ENCODE results near the gene JPT2.

Gene JPT2

DNA sequence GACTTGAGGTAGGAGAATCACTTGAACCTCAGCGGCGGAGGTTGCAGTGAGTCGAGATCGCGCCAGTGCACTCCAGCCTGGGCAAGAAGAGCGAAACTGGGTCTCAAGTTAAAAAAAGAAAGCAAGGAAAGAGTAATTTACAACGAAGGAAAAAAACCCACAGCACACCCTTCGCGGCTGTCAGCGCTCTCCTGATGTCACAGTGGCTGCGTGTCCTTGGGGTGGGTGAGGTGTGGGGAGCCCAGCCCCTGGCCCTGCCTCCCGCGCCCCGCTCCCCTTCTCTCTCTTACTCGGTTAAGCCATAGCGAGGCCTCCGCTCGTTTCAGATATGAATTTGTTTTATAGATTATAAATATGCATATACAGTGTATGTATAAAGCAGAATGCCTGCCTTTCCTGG is 740 bp upstream of the JPT2 start:
- no peak for DNase-seq

DNA sequence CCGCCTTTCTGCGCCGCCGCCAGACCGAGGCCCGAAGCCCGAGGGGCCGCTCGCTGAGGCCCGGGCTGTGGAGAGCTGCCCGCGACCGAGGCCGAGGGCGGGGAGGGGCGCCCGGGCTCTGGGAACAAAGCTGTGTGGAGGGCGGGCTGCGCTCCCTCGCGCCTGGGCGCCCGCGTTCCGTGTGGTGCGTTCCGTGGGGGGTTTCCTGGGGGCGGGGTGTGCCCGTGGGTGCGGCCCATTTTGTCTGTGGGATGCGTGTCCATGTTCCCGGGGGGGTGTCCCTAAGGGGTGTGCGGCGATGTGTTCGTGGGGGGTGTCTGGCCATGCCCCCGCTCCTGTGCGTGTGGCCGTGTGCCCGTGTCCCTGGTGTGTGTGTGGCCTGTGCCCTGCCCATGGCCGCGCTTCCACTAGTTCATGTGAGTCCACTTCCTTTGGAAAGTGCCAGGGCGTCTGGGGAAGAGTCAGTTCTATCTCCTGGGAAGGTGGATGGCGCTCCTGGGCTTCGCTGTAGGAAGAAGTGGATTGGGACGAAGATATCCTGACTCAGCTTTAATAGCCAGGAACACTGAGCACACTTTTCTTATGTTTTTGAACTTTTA is 520 bp downstream of the JPT2 start:
- DNase-seq = peak; percentile 73

DNA sequence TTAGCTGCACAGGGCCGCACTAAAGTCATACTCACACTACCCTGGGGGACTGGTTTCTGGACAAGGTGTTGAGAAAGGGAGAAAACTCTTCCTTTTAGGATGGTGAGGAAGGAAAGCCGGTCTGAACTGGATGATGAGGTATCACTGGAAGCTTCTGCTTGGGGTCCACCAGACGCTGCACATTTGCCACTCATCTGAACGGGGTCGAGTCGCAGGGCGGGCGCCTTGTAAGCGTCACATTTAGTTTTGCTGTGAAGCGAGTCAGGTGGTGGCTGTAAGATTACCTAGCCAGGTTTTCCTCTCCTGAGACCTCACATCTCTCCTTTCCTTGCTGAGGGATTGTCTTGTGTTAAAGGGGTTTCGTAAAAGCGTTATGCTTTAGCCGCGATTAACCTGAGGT is 2.3 kb downstream of the JPT2 start:
- DNase-seq = no peak

DNA sequence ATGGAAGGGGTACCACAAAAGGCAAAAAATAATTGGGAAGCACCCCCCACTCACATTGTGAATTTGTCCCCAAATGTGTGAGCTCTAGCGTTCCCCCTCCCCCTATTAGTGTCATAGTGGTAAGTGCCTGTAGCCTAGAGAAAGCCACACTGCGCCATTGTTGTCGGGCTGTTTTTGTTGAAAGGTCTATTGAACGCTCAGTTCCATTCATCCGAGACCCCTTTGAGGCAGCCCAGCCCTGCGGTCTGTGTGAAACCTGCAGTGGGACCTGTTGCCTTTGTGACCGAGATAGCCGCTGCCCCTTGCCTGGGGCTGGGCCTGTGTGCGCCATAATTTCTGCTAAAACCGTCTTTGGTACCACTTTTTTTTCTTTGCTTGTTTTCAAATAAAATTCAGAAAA is 3.0 kb downstream of the JPT2 start:
- DNase-seq = no peak

DNA sequence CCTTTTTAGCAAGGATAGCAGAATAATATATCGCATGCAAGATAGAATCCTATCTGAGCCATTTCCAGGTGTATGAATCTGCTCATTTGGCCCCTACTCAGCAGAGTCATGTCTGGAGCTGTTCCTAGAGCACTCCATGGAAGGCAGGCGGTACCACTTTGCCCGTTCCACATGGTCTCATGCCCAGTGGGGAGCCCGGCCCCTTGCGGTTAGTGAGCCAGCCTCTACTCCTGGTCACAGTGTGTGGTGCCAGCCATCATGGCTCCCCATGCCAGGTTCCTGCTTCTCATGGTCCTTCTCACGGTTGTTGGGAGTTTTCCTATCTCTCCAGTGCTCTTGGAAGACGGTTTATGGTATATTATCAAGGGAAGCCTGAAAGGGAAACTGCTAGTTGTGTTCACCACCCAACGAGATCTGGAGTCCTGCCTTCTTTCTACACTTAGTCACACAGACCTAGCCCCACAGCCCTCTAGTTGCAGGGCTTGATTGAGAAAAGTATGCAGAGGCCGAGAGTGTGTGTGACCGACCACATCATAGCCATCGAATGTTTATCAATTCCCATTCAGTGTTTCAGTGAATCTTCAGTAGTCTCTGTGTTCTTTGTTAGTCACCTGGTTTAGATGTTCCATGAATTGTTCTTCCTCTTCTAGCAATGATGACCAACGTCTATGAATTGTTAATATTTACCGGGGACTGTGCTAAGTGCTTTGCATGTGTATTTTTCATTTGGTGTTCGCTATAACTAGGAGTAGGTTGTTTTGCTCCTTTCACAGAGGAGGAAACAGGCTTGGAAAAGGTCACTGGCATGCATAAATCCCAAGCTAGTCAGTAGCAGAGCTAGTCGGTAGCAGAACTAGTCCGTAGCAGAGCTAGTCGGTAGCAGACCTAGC is 9.6 kb downstream of the JPT2 start:
- DNase-seq = no peak

DNA sequence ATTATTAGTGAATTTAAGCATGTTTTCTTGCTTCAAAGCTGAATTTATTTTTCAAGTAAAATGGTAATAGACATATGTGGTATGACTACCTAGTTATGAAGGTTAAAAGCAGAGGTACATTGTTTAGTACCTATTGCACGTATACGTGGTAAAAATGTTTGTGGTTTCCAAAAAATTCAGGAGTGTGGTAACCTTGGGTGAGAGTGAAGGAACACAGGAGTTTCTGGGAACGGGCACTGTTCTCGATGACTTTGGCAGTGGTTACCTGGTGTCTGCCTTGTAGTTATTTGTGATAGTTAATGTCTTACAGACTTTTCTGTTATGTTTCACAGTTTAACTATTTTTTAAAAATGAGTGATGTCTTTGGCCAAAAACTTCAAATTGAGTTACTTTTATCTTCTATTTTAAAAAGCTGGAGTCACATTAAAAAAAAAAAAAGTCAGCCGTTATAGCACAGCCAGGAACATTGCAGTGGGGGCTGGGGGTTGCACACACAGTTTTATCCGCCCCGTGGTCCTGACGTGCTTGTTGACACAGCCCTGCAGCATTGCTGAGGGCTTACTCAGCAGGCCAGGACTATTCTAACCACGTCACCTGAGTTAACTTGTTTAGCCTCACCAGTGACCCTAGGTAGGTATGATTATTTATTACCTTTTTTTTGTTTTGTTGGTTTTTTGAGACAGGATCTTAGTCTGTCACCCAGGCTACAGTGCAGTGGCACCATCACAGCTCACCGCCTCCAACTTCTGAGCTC is 10.9 kb downstream of the JPT2 start:
- no peak for DNase-seq

DNA sequence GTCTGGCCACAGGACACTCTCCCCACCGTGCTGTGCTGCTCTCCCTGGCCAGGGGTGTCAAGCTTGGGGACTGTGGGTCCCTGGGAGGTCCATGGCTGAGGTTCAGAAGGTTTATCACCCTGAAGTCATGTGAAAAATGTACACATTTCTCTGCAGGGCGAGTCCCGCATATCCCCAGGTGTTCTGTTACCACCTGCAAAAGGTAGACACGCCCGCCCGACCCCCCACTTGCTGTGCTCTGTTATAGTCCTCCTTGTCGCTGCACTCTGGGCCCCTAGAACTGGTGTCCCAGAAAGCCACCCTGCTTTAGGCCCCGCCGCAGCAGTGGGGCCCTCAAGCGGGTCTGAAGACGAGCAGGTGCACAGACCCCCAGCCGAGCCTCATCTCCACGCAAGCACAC is 11.8 kb downstream of the JPT2 start:
- no peak for DNase-seq

DNA sequence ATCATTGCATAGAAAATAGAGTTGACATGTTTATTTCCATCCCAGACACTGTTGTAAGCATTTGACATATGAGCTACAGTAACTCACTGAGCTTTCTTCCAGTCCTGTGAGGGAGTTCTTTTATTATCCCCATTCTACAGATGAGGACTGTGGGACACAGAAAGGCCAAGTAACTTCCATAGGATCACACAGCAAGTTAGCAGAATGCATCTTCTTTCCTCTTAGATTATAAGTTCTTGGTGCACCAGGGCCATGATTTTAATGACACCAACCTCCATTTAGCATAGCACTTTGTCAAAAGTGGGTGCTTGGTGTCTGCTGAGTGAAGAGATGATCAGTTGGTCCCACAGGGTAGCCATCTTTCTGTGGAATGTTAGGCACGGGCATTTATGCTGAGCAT is 12.7 kb downstream of the JPT2 start:
- DNase-seq = no peak

DNA sequence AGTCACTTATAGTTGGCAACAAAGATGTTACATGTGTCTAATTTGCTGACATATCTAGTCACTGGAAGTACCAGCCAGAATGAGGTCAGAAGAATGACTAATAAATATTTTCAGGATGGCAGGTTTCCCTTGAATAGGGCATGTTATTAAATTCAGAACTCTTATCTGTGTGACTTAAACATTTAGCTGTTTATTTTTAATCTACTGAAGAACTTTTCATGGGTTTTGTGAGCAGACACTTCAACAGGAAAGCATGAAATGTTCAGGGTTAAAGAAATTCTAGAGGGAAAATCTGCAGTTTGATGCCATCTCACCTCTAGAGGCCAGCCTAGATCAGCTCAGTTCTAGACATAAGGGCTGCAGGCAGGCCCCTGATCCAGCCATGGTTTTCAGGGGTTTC is 13.2 kb downstream of the JPT2 start:
- DNase-seq = no peak

DNA sequence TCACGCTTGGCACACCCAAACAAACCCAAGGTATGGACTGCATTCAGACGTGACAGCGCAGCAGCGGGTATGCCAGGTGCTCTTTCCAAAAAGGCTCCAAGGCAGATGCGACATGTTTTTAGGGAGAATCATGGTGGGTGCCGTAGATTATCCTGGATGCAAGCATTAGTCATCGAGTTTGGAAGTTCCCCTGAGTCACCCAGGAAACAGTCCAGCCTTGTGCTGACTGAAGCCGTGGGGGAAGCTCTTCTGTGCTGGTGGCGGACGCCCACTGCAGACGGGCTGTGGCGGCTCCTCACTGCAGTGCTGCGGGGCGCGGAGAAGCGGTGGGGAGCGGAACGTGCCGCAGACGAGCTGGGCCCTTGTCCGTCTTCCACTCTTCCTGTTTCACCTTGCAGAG is 13.9 kb downstream of the JPT2 start:
- DNase-seq = no peak

DNA sequence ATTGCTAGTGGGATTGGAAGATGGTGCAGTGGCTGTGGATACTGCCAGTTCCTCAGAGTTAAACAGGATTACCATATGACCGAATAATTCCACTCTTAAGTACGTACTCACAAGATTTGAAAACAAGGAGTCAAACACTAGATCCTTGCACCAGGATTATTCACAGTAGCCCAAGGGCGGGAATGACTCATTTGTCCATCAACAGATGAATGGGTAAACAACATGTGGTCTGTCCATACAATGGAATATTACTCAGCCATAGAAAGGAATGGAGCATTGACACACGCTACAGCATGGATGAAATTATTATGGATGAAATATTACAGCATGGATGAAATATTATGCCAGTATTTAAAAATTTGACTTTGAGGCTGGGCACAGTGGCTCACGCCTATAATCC is 18.8 kb downstream of the JPT2 start:
- DNase-seq = no peak

DNA sequence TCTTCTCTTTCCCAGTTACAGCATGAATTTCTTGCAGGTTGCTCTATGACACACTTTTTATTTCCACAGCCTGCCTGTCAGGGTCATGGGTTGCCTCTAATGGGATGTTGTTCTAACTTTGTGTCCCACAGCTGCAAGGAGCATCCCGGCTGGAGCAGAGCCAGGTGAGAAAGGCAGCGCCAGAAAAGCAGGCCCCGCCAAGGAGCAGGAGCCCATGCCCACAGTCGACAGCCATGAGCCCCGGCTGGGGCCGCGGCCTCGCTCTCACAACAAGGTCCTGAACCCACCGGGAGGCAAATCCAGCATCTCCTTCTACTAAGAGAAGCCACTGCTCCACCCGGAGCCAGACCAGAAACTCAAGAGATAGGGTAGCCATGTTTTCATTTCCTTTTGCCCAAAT is 20.6 kb downstream of the JPT2 start:
- DNase-seq = no peak

DNA sequence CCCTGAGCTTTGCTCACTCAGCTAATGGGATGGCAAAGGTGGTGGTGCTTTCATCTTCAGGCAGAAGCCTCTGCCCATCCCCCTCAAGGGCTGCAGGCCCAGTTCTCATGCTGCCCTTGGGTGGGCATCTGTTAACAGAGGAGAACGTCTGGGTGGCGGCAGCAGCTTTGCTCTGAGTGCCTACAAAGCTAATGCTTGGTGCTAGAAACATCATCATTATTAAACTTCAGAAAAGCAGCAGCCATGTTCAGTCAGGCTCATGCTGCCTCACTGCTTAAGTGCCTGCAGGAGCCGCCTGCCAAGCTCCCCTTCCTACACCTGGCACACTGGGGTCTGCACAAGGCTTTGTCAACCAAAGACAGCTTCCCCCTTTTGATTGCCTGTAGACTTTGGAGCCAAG is 22.2 kb downstream of the JPT2 start:
- no peak for DNase-seq

DNA sequence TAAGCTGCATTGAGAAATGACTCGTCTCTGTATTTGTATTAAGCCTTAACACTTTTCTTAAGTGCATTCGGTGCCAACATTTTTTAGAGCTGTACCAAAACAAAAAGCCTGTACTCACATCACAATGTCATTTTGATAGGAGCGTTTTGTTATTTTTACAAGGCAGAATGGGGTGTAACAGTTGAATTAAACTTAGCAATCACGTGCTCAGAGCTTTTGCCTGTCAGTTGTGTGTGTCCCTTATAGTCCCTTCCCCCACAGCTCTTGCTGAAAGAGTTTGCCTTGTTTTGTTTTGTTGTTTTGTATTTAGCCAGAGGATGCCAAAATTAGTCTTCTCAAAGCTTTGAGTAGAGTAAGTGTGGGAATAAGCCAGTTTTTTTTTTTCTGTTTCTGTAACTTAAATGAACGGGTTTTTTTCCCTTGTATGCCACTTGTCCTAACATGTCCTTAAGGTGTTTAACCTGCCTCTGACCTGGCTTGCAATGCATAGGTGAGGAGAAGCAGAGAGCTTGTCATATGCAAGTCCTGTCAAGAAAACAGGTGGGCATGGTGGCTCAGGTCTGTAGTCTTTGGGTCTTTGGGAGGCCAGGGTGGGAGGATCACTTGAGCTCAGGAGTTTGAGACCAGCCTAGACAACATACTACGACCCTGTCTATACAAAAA is 23.3 kb downstream of the JPT2 start:
- DNase-seq = no peak

DNA sequence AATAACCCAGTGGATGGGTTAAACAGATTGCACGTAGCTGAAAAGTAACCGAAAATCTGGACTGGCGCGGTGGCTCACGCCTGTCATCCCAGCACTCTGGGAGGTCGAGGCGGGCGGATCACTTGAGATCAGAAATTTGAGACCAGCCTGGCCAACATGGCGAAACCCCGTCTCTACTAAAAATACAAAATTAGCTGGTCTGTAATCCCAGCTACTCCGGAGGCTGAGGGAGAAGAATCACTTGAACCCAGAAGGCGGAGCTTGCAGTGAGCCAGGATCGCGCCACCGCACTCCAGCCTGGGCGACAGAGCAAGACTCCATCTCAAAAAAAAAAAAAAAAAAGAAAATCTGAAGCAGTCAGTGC is 27.2 kb downstream of the JPT2 start:
- peak; percentile 61 for DNase-seq

DNA sequence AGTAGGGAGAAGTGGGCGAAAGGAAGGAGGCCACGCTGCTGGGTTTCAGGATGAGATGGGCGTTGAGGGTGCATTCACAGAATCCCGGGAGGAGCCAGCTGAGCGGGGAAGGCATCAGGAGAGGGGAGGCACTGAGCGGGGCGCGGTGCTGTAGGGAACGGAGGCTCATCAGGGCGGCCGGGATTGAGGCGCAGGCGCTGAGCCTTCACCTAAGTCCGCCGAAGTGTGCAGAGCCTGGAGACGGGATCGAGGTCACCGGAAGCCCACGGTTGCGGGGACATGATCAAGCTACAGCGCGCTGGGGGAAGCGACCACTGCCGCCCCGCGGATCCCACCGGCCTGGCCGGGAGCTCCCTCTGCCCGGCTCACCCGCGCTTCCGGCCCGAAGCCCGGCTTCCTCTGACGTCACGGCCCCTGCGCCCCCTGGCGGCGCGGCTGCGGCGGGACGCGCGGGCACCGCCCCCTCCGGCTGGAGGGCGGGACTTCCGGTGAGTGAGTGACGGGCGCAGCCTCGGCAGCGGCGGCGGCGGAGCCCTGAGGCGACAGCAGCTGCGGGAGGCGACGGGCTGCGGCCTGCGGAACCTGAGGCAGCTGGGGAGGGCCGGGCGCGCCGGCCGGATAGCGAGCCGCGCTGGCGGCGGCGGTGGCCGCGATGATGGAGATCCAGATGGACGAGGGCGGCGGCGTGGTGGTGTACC is 27.8 kb downstream of the JPT2 start, which contains the start of gene MAPK8IP3:
TSS of gene MAPK8IP3 (plus strand) at position 508 of the 698 bp plus-strand sequence. CDS start at position 653, 145 bp downstream.
- DNase-seq = peak; percentile 100

DNA sequence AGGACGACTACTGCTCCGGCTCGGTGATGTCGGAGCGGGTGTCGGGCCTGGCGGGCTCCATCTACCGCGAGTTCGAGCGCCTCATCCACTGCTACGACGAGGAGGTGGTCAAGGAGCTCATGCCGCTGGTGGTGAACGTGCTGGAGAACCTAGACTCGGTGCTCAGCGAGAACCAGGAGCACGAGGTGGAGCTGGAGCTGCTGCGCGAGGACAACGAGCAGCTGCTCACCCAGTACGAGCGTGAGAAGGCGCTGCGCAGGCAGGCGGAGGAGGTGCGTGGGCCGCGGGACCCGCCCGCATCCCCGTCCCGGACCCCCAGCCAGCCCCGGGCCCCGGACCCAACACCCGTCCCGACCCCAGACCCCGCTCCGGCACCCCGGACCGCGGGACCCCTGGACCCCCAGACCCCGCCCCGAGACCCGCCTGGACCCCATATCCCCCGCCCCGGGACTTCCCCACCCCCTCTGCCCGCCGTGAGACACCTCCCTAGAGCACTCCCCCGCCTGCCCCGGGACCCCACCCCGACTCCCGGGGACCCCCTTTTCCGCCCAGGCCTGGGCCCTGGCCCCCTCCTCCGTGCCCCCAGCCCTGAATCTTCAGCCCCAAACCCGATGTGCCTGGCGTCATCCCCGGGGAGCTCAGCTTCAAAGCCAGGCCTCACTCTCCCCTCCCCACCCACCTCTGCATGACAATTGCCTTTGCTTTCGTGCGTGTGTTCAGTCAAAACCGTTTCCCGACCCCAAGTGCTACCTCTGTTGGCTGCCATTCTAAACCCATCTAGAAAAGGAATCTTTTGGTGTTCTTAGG is 28.5 kb downstream of the JPT2 start:
- peak; percentile 70 for DNase-seq

DNA sequence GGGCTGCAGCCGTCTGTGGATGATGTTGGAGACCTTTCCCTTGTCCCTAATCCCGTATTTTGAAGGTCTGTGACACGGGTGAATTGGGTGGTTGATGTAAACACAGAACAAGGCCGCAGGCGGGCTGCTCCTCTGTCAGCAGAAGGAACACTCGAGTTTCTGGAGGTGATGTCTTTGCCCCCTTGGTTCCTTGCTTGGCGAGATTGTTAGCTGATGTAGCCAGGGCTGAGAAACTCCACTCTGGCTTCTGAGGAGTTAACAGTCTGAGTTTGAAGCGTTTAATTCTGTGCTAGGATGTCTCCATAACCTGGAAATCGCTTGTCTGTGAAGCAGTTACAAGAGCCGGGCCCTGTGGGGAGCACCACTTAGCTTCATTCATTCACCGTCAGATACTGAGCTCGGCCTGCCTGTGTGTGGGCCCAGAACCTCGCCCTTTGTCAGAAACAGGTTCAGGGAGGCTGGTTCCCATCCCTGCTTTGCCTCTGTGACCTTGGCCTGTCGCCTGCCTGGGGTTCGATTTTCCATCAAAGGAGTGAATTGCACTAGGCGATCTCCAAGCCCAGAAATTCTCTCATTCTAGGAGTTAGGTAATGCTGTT is 29.2 kb downstream of the JPT2 start:
- no peak for DNase-seq

DNA sequence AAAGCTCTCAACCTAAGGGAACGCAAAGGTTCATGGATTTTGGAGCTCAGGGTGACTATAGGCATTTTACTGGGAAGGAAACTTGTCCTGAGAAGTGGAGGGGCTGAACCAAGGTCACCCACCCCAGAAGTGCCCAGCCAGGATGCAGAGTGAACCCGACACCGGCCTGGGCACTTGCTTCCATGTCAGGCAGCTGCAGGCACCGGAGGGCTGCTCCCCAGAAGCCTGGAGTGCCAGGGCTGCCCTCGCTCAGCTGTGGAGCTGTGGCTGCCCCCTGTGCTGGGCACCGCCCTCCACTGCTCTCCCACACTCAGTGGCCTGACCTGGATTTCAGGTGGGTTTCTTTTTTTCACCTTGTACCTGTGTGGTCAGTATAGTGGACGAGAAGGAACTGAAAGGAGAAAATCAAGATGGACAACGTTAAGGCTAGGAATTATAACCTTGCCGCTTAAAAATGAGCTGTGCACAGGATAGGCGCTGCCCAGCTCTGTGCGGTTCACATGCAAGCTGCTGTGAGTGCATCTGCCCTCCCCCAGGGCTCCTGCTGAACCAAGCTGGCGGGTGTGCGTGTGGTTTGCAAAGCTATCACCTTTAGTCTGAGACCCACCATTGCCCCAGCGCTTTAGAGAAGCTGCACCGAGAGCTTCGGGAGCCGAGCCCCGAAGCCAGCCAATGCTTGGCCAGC is 30.1 kb downstream of the JPT2 start:
- DNase-seq = no peak

DNA sequence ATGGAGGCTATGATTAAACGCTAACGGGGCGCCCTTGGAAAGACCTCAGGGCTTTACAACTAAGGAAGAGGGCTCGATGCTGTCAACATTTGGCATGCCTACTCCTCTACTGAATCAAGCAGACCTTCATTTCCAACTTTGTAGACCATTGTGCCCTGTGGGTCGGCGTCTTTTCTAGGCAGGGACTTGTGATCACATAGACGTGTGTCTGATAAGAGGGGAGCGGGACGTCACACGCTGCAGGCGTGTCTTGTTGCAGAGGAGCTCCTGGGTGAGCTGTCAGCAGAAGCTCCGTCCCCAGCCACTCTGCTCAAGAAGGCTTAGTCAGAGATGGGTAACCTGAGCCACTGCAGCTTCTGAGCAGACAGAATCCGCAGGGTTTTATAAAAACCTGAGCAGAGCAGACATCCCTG is 30.7 kb downstream of the JPT2 start:
- no peak for DNase-seq

DNA sequence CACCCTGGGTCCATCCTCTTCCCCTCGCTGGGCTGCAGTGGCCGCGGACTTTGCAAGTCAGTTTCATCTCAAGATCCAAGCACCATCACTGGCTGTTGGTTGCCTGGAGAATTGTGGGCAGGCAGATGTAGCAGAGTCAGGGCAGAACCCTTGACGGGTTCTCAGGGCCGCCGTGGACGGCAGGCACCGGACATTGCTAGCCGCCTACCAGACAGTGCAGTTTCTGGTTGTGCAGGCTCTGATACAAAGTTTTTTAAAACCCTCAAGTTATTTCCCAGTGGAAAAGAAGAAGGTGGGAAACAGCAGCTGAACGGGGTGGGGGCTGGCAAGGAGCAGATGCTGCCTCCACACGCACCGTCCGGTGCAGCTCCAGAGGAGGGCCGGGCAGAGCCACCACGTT is 31.3 kb downstream of the JPT2 start:
- no peak for DNase-seq
